ENCODE data around the gene NFAM1.

NFAM1 gene

DNA sequence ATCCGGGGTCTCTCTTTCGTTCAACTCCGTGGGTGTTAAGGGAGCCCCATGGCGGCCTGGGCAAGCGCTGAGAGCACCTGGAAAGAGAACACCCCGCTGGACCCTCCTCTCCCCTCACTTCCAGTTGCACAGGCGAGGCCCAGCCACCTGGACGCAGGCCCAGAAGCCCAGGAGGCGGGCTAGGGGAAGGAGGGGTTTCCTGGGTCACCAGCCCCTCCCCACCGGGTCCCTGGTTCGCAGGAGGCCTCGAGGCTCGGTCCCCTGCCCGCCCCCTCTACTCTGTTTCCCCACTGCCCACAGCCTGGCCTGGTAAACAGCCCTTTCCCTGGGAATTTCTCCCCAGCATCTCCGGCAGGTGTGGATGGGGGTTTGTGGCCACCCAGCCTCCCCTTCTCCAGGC lies 8.5 kb upstream of the NFAM1 start:
- no peak overlapping the region for H3K4me3 ChIP-seq (replicated peaks; ENCODE audit: low read depth, low read length)
- DNase-seq (ENCODE audit: low read depth): no peak
- TF ChIP-seq, protein P1, sequence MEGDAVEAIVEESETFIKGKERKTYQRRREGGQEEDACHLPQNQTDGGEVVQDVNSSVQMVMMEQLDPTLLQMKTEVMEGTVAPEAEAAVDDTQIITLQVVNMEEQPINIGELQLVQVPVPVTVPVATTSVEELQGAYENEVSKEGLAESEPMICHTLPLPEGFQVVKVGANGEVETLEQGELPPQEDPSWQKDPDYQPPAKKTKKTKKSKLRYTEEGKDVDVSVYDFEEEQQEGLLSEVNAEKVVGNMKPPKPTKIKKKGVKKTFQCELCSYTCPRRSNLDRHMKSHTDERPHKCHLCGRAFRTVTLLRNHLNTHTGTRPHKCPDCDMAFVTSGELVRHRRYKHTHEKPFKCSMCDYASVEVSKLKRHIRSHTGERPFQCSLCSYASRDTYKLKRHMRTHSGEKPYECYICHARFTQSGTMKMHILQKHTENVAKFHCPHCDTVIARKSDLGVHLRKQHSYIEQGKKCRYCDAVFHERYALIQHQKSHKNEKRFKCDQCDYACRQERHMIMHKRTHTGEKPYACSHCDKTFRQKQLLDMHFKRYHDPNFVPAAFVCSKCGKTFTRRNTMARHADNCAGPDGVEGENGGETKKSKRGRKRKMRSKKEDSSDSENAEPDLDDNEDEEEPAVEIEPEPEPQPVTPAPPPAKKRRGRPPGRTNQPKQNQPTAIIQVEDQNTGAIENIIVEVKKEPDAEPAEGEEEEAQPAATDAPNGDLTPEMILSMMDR (IDR thresholded peaks at IDR 0.05; ENCODE audit: low read length, missing control alignments): no peak

DNA sequence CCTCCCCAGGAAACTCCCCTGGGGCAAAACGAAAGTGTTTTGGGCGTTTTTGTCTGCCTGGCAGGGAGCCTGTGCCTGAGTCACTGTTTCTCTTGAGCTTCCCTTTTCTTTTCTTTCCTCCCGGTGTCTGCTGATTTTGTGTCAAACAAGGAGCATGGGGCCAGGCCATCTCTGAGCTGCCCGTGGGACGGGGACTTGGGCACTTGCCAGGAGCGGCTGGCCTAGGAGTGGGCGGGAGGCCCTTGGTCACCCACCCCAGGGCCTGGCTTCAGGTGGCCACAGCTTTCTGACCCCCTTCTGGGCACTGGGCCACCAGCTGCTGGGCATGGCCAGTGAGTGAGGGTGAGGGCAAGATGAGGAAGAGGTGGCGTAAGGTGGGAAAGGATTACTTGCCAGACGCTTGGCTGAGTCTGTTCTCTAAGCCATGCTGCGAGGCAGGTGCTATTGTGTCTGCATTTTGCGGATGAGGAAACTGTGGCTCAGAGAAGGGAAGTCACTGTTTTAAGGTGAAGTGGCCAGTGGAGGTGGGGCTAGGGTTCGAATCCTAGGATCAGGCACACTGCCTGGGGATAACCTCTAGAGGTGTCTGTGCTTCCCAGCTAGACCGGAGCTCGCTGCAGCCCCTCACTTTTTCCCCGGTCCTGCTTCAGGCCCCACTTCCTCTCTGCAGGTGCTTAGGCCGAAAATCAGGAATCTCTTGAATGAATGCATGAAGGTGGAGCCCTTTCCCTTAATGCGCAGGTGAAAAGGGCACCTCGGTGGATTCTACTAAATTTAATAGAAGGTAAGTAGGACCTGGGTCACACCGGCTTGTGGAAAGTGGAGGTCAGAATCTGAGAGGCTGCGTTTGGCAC lies 7.8 kb upstream of the NFAM1 start:
- TF ChIP-seq, protein P1 (IDR thresholded peaks at IDR 0.05; ENCODE audit: low read length, missing control alignments): no peak
- peak overlapping the region; percentile 28 for H3K4me3 ChIP-seq (replicated peaks; ENCODE audit: low read depth, low read length)
- peak; percentile 31 for DNase-seq (ENCODE audit: low read depth)

DNA sequence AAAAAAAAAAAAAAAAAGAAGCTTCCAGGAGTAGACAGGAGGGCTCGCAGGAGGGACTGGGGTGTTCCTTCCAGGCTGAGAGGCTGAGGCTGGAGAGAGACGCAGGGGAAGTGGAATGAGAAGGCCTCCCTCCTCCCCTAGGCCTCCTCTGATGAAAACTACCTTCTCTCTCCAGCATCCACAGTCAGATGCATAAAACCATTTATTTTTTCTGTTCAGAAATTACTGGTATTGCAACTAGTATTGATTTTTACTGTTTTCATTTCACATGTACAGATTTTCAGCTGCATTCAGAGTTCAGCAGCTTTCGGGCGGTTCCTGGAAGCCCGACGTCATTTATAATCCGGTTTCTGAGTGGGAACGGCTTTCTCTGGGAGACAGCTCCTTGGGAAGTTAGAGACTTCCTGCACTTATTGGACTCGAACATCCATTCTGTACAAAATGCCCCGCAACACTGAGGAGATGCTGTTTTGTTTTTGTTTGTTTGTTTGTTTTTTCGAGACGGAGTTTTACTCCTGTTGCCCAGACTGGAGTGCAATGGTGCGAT lies 6.9 kb upstream of the NFAM1 start:
- DNase-seq (ENCODE audit: low read depth): no peak
- TF ChIP-seq, protein P1 (IDR thresholded peaks at IDR 0.05; ENCODE audit: low read length, missing control alignments): no peak
- H3K4me3 ChIP-seq (replicated peaks; ENCODE audit: low read depth, low read length): no peak overlapping the region

DNA sequence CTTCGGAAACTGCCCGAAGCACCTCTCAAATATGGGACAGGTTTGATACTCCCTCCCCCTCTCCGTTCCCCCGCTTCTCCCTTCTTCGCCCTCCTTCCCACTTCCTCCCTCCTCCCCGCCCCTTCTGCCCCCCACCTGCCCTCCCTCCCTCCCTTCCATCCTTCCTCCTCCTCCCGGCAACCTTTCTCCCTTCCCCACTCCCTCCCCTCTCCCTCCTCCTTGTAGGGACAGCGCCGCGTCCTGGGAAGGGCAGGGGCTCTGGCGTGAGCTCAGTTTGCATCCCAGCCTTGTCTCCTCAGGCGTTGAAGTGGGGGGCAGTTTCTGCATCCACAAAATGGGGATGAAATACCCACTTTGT lies 6.1 kb upstream of the NFAM1 start:
- TF ChIP-seq, protein P1 (IDR thresholded peaks at IDR 0.05; ENCODE audit: low read length, missing control alignments): no peak
- H3K4me3 ChIP-seq (replicated peaks; ENCODE audit: low read depth, low read length): no peak overlapping the region
- no peak for DNase-seq (ENCODE audit: low read depth)

DNA sequence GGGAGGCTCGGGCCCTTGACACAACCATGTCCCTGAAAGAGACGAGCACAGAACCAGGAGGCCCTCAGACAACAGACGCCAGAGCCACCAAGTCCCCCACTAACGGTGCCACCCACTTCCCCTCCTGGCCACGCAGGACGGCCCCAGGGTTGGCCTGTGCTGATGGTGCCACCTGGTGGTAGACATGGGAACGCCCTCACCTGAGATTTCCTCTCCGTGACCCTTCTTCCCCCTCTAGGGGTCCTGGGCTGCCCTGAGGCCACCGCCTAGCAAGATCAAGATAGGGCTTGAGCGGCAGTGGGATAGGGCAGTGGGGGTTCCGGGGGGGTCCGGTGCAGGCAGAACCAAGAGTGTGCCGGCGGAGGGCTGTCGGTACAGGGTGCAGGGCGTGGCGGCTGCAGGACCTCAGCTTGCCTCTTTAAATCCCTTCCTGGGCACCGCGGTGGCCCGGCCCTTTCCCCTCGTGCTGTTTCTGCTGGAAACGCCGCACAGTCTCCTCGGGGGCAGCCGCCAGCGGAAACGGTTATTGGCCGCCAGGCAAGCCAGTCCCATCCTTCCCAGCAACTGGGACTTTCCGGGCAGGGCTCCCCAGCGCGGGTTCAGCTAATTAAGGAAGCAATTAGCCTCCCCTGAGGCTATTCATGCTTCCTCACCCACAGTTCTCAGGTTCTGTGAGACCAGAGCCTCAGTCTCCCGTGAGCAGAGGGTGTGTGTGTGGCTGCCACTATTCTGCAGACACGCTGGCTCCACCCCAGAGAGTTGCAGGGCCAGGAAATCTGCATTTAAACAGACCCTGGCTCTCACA lies 5.5 kb upstream of the NFAM1 start:
- TF ChIP-seq, protein P1 (IDR thresholded peaks at IDR 0.05; ENCODE audit: low read length, missing control alignments): peak; percentile 96
- peak; percentile 47 for DNase-seq (ENCODE audit: low read depth)
- peak overlapping the region; percentile 57 for H3K4me3 ChIP-seq (replicated peaks; ENCODE audit: low read depth, low read length)

DNA sequence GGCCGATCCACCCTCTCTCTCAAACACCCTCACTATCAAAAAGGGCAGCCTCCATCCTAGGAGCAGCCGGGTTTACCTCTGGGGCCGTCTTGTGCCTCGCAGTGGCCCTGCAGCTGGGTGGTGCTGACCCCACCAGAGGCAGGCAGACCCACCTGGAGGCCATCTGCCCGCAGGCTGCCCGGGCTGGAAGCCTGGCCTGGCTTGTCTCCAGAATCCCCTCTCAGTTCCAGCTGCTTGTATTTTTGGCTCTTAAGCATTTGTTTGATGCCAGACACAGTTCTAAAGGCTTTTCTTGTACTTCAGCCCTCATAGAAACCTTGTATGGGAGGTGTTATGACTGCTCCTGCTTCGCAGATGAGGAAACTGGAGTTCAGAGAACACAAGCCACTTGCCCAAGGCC lies 4.2 kb upstream of the NFAM1 start:
- no peak overlapping the region for H3K4me3 ChIP-seq (replicated peaks; ENCODE audit: low read depth, low read length)
- DNase-seq (ENCODE audit: low read depth): no peak
- TF ChIP-seq, protein P1 (IDR thresholded peaks at IDR 0.05; ENCODE audit: low read length, missing control alignments): no peak
